ENCODE measurements around the gene NDST1. TPM values are rescaled to one million over a fixed set of nuclear protein-coding genes. Genes with fewer than 3 reads are reported as not detected.

The NDST1 gene
- total and polyA plus RNA-seq, 2 of the 8 experiments (the other 6 are each of a cell fraction or from before 2014, with no cell fraction given): 27.0 to 72.0 TPM

- FAIRE-seq (no peak), DNase-seq (ENCODE audit: low read depth in 1 of 2, low spot score in 2 of 2) (no peak)
- Histone ChIP-seq H4K5ac (ENCODE audit: insufficient read length, low read depth, low read length) (no peak overlapping the region), H3K36me3 (ENCODE audit: control insufficient read depth in 2 of 4, insufficient read depth in 4 of 4, low read length in 3 of 4) (peaks cover 0 to 4% (median 0%) of the 10 kb centered on the region in 4 experiments; a peak in 1 of 8 replicates), H3K27ac (ENCODE audit: low read depth, low read length) (no peak overlapping the region), H3K4ac (replicated peaks; ENCODE audit: insufficient read length, low read depth, low read length) (no peak overlapping the region), H3K9ac (replicated peaks in 1 of 4; ENCODE audit: extremely low read depth in 1 of 4, low read depth in 3 of 4, low read length in 3 of 4) (no peak overlapping the region; a peak in 2 of 7 replicates), H3K4me2 (ENCODE audit: insufficient read depth in 1 of 2, low read depth in 2 of 2, low read length in 2 of 2) (peak overlapping the region; percentile 7 to 58; a peak in 2 of 4 replicates), H3K79me1 (ENCODE audit: low read depth, low read length) (peaks cover 30% of the 10 kb centered on the region), H4K8ac (ENCODE audit: extremely low read depth, insufficient read depth, low read length) (no peak overlapping the region), H2BK20ac (ENCODE audit: low read length) (no peak overlapping the region), H2BK5ac (ENCODE audit: low read depth, low read length) (peak overlapping the region; percentile 21; the same call in 1 of the 2 replicates), H3K27me3 (replicated peaks in 1 of 4; ENCODE audit: control insufficient read depth in 3 of 4, extremely low read depth in 1 of 4, insufficient read depth in 3 of 4, low read length in 3 of 4) (no peaks in the 10 kb centered on the region), H2AK5ac (ENCODE audit: low read depth, low read length) (peak overlapping the region; percentile 26; the same call in 1 of the 2 replicates), H2AFZ (ENCODE audit: low read length) (no peak overlapping the region), H3K23me2 (ENCODE audit: low read depth, low read length) (peaks cover 3% of the 10 kb centered on the region; the same call in 1 of the 2 replicates), H3K14ac (ENCODE audit: insufficient read length) (no peak overlapping the region), H2BK12ac (ENCODE audit: low read depth, low read length) (no peak overlapping the region), H3K4me1 (replicated peaks in 1 of 4; ENCODE audit: control insufficient read depth in 3 of 4, insufficient read depth in 4 of 4, low read length in 3 of 4) (peaks cover 21 to 46% (median 38%) of the 10 kb centered on the region in 4 experiments), H3K23ac (ENCODE audit: insufficient read length) (no peak overlapping the region), H3K79me2 (ENCODE audit: control insufficient read depth in 1 of 2, insufficient read depth in 2 of 2, low read length in 2 of 2) (peaks cover 24 to 66% of the 10 kb centered on the region in 2 experiments), H2BK15ac (ENCODE audit: low read length) (no peak overlapping the region), H2BK120ac (replicated peaks; ENCODE audit: low read depth, low read length) (no peak overlapping the region), H4K91ac (replicated peaks; ENCODE audit: insufficient read length, low read length) (no peak overlapping the region), H3K18ac (ENCODE audit: extremely low read depth, low read length) (no peak overlapping the region), H4K20me1 (replicated peaks in 1 of 2; ENCODE audit: control insufficient read depth in 1 of 2, insufficient read depth in 2 of 2, low read length in 2 of 2) (peaks cover 10 to 27% of the 10 kb centered on the region in 2 experiments), H3K9me3 (ENCODE audit: insufficient read depth in 2 of 2, low read depth in 1 of 2, low read length in 1 of 2) (no peaks in the 10 kb centered on the region), H3K56ac (replicated peaks; ENCODE audit: insufficient read length, low read depth, low read length) (no peak overlapping the region), H3K4me3 (ENCODE audit: extremely low read depth in 1 of 4, insufficient read depth in 2 of 4, low read depth in 3 of 4, low read length in 4 of 4) (no peak overlapping the region)
- POLR2A ChIA-PET (ENCODE audit: partially characterized antibody): interaction anchor here (0.8 to 12.0 kb wide), 10 partner anchors 9 to 68 kb away, joined by 3 to 122 read pairs (median 7); partner anchors contain the start of genes NDST1 and RPS14
- WGBS, 2 experiments (ENCODE audit: extremely low coverage in 1 of 2, insufficient coverage in 1 of 2, insufficient read length in 1 of 2, insufficient replicate concordance in 2 of 2, low coverage in 1 of 2, low lambda C conversion rate in 2 of 2, missing lambda C conversion rate in 1 of 2): 88% methylated on average over 11 of the region's 11 CpGs; no CpG with 5 or more reads in 1 of the 2 experiments
- no peak for TF ChIP-seq KDM1A (IDR thresholded peaks at IDR 0.05; ENCODE audit: borderline replicate concordance, low read length)
- CTCF ChIA-PET (ENCODE audit: partially characterized antibody): interaction anchor here (1.3 to 32.0 kb wide), 10 partner anchors 4 to 72 kb away, joined by 3 to 571 read pairs (median 10); partner anchors contain the start of gene NDST1
Observed at GRCh38 chr5:150488519-150489359, 19.2 kb upstream of the NDST1 start.
